ENCODE results near the gene GMPS. TPM values are rescaled to one million over a fixed set of nuclear protein-coding genes. Genes with fewer than 3 reads are reported as not detected.

GMPS gene
- total and polyA plus RNA-seq, 9 of the 15 experiments (the other 6 are each of a cell fraction or from before 2014, with no cell fraction given), result 73.7 to 282 (median 156) TPM

- TF ChIP-seq ESRRB (CRISPR knock-in tag; IDR thresholded peaks at IDR 0.05; ENCODE audit: borderline replicate concordance), result no peak
- TF ChIP-seq THRAP3 (IDR thresholded peaks at IDR 0.05; ENCODE audit: borderline replicate concordance), result no peak
- TF ChIP-seq ZNF77 (CRISPR knock-in tag; IDR thresholded peaks at IDR 0.05), result no peak
- no peak for TF ChIP-seq ELF4 (CRISPR knock-in tag; IDR thresholded peaks at IDR 0.05)
- TF ChIP-seq EGR1 (conservative IDR thresholded peaks at IDR 0.05), result peak; percentile 13; the same call in 1 of the 2 replicates
- TF ChIP-seq CAMTA2 (CRISPR knock-in tag; conservative IDR thresholded peaks at IDR 0.05), result no peak
- TF ChIP-seq TCF7 (IDR thresholded peaks at IDR 0.05; ENCODE audit: borderline replicate concordance), result no peak; the same call in 1 of the 2 replicates
- peak; percentile 66; the same call in 1 of the 2 replicates for TF ChIP-seq CREB3L1 (IDR thresholded peaks at IDR 0.05; ENCODE audit: borderline replicate concordance, low read depth)
- TF ChIP-seq NCOA4 (IDR thresholded peaks at IDR 0.05; ENCODE audit: partially characterized antibody), result no peak
- TF ChIP-seq MBD2 (IDR thresholded peaks at IDR 0.05; ENCODE audit: borderline replicate concordance, low read depth), result no peak
- no peak for TF ChIP-seq ZC3H4 (CRISPR knock-in tag; IDR thresholded peaks at IDR 0.05; ENCODE audit: borderline replicate concordance)
- TF ChIP-seq ZBTB2 (IDR thresholded peaks at IDR 0.05), result no peak
- no peak for TF ChIP-seq RBM34 (IDR thresholded peaks at IDR 0.05; ENCODE audit: borderline replicate concordance, insufficient read depth, low read length)
- 0 out of 2 replicates have a peak, but pooled peaks have one; percentile 53 for TF ChIP-seq ZNF431 (CRISPR knock-in tag; IDR thresholded peaks at IDR 0.05)
- TF ChIP-seq POLR3G (IDR thresholded peaks at IDR 0.05; ENCODE audit: extremely low read depth, insufficient read length, insufficient replicate concordance), result no peak
- TF ChIP-seq ZNF511 (CRISPR knock-in tag; IDR thresholded peaks at IDR 0.05), result peak; percentile 45; the same call in 1 of the 2 replicates
- no peak for TF ChIP-seq PHB2 (IDR thresholded peaks at IDR 0.05; ENCODE audit: low read depth)
- TF ChIP-seq DEAF1 (CRISPR knock-in tag; IDR thresholded peaks at IDR 0.05), result peak; percentile 55
- no peak for TF ChIP-seq CBX5 (IDR thresholded peaks at IDR 0.05; ENCODE audit: borderline replicate concordance, low read depth)
- TF ChIP-seq NELFE (IDR thresholded peaks at IDR 0.05; ENCODE audit: insufficient read depth, insufficient read length), result no peak
- no peak for TF ChIP-seq TCFL5 (CRISPR knock-in tag; conservative IDR thresholded peaks at IDR 0.05)
- TF ChIP-seq ARID3B (CRISPR knock-in tag; IDR thresholded peaks at IDR 0.05; ENCODE audit: borderline replicate concordance), result no peak
These were observed at the start of gene GMPS (continued) for GRCh38 chr3:155870133-155870944.

Data from K562 (cell line).